Measurements from ENCODE around the gene TGFA.

TGFA gene

DNA sequence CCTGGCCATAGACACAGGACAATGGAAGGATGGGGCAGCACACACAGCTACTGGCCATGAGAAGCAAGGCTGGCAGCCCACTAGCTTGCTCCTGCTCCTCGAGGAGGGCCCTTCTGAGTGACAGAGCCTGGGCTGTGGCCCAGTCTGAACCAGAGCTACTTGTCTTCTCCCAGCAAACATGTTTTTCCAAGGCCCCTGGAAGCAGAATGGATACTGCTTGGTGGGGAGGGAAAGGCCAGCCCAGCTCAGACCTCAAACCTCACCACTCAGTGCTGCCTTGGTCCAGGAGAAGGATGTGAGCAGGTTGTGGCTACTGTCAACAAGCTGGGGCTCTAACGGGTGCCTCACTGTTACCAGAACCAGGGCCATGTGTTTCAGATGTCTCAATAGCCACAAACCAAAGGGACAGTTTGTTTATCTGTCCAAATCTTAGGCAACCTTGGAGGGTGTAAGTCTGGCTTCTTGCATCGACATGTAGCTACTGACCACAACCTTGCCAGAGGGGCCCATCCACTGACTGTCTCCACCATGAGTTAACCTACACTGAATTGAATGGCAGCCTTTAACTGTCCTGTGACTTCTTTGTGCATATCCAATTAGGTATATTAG lies 98.6 kb downstream of the TGFA start:
- Mint-ChIP-seq H3K36me3 (ENCODE audit: insufficient read depth) (peaks cover 4% of the 10 kb centered on the region), H3K4me1 (ENCODE audit: low read depth in 2 of 2) (no peaks in the 10 kb centered on the region), H3K9me3 (no peaks in the 10 kb centered on the region), H3K27me3 (no peaks in the 10 kb centered on the region), H3K4me3 (no peak overlapping the region), H3K27ac (peak overlapping the region in 1 of 2 donors; percentile 55)
- ATAC-seq (replicated peaks) (no peak), DNase-seq (no peak)

- H3K4me1 Mint-ChIP-seq (ENCODE audit: low read depth in 2 of 2), result no peaks in the 10 kb centered on the region
- DNase-seq (no peak), ATAC-seq (replicated peaks) (no peak)
- H3K27ac Mint-ChIP-seq, result no peak overlapping the region
- H3K27me3 Mint-ChIP-seq, result no peaks in the 10 kb centered on the region
- H3K4me3 Mint-ChIP-seq, result no peak overlapping the region
- peaks cover 4% of the 10 kb centered on the region for H3K36me3 Mint-ChIP-seq (ENCODE audit: insufficient read depth)
- H3K9me3 Mint-ChIP-seq, result no peaks in the 10 kb centered on the region
Measured at GRCh38 chr2:70450641-70451250, 102.9 kb downstream of the TGFA start.

DNA sequence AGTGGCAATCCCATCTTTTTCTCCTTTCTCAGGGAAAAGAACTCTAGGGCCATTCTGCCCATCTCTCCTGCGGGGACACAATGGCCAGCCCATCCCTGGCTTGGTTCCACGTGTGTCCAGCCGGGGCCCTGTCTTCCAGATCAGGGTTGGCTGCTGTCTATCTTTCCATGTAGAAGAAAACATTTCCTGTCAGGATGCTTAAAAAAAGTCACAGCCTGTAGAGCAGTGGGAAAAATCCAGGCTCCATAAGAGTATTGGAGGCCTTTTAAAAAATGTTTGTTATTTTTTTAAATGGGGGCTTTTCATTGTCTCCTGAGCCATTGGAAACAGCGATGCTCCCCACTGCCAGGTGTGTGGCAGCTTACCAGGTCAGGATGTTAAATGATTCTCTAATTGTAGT lies 105.6 kb downstream of the TGFA start:
- Mint-ChIP-seq H3K36me3 (ENCODE audit: insufficient read depth) (peaks cover 4% of the 10 kb centered on the region), H3K4me3 (no peak overlapping the region), H3K27ac (no peak overlapping the region)

GRCh38 chr2:70443726-70444125 lies 109.9 kb downstream of the TGFA start:
- DNase-seq (no peak), ATAC-seq (replicated peaks) (no peak)
- H3K27ac Mint-ChIP-seq, result no peak overlapping the region
- H3K9me3 Mint-ChIP-seq, result no peaks in the 10 kb centered on the region
- peaks cover 4 to 6% of the 10 kb centered on the region in 2 donors for H3K4me1 Mint-ChIP-seq (ENCODE audit: low read depth in 2 of 2)
- no peaks in the 10 kb centered on the region for H3K36me3 Mint-ChIP-seq (ENCODE audit: insufficient read depth)
- H3K4me3 Mint-ChIP-seq, result no peak overlapping the region
- peaks cover 0 to 2% of the 10 kb centered on the region in 2 donors for H3K27me3 Mint-ChIP-seq

More for the DNA sequence above, 105.6 kb downstream of the TGFA start:
- ATAC-seq (replicated peaks) (no peak), DNase-seq (no peak)
- H3K9me3 Mint-ChIP-seq, result no peaks in the 10 kb centered on the region
- no peaks in the 10 kb centered on the region for H3K4me1 Mint-ChIP-seq (ENCODE audit: low read depth in 2 of 2)
- no peaks in the 10 kb centered on the region for H3K27me3 Mint-ChIP-seq

GRCh38 chr2:70443078-70443465 lies 110.6 kb downstream of the TGFA start:
- H3K27me3 Mint-ChIP-seq, result peaks cover 5 to 9% of the 10 kb centered on the region in 2 donors
- no peak overlapping the region for H3K4me3 Mint-ChIP-seq
- DNase-seq (no peak), ATAC-seq (replicated peaks) (no peak)
- no peaks in the 10 kb centered on the region for H3K36me3 Mint-ChIP-seq (ENCODE audit: insufficient read depth)
- no peak overlapping the region for H3K27ac Mint-ChIP-seq
- H3K9me3 Mint-ChIP-seq, result no peaks in the 10 kb centered on the region
- peaks cover 4 to 6% of the 10 kb centered on the region in 2 donors for H3K4me1 Mint-ChIP-seq (ENCODE audit: low read depth in 2 of 2)

GRCh38 chr2:70442301-70443077 lies 111.1 kb downstream of the TGFA start:
- Mint-ChIP-seq H3K4me1 (ENCODE audit: low read depth in 2 of 2) (peaks cover 4 to 6% of the 10 kb centered on the region in 2 donors), H3K27me3 (peaks cover 6 to 10% of the 10 kb centered on the region in 2 donors), H3K27ac (no peak overlapping the region), H3K9me3 (no peaks in the 10 kb centered on the region), H3K36me3 (ENCODE audit: insufficient read depth) (no peaks in the 10 kb centered on the region), H3K4me3 (no peak overlapping the region)
- ATAC-seq (replicated peaks) (no peak), DNase-seq (no peak)

- H3K4me3 Mint-ChIP-seq, result no peak overlapping the region
- peaks cover 4 to 6% of the 10 kb centered on the region in 2 donors for H3K4me1 Mint-ChIP-seq (ENCODE audit: low read depth in 2 of 2)
- H3K36me3 Mint-ChIP-seq (ENCODE audit: insufficient read depth), result no peaks in the 10 kb centered on the region
- ATAC-seq (replicated peaks), result no peak
- no peaks in the 10 kb centered on the region for H3K9me3 Mint-ChIP-seq
- no peak for DNase-seq
- H3K27me3 Mint-ChIP-seq, result peaks cover 16 to 22% of the 10 kb centered on the region in 2 donors
- H3K27ac Mint-ChIP-seq, result peak overlapping the region in 1 of 2 donors; percentile 77
Measured at GRCh38 chr2:70440621-70441020, 113.0 kb downstream of the TGFA start.

- no peak overlapping the region for H3K4me3 Mint-ChIP-seq
- H3K9me3 Mint-ChIP-seq, result no peaks in the 10 kb centered on the region
- H3K27ac Mint-ChIP-seq, result no peak overlapping the region
Measured at GRCh38 chr2:70435138-70435537, 118.5 kb downstream of the TGFA start.

DNA sequence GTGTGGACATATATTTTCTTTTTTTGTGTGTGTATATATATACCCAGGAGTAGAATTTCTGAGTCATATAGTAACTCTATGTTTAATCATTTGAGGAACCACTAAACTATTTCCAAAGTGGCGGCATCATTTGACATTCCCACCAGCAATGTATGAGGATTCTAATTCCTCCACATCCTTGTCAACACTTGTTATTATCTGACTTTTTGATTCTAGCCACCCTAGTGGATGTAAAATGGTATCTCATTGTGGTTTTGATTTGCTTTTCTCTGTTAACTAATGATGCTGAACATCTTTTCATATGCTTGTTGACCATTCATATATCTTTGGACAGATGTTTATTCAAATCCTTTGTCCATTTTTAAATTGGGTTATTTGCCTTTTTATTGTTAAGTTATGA lies 120.3 kb downstream of the TGFA start:
- ATAC-seq (replicated peaks) (no peak), DNase-seq (no peak)
- Mint-ChIP-seq H3K4me3 (no peak overlapping the region), H3K4me1 (ENCODE audit: low read depth in 2 of 2) (no peaks in the 10 kb centered on the region), H3K27ac (no peak overlapping the region), H3K36me3 (ENCODE audit: insufficient read depth) (no peaks in the 10 kb centered on the region), H3K9me3 (no peaks in the 10 kb centered on the region), H3K27me3 (peaks cover 13 to 16% of the 10 kb centered on the region in 2 donors)

More at GRCh38 chr2:70435138-70435537, 118.5 kb downstream of the TGFA start:
- Mint-ChIP-seq H3K36me3 (ENCODE audit: insufficient read depth) (no peaks in the 10 kb centered on the region), H3K27me3 (peaks cover 16 to 22% of the 10 kb centered on the region in 2 donors), H3K4me1 (ENCODE audit: low read depth in 2 of 2) (no peaks in the 10 kb centered on the region)
- DNase-seq, result no peak
- no peak for ATAC-seq (replicated peaks)

- Mint-ChIP-seq H3K9me3 (no peaks in the 10 kb centered on the region), H3K27me3 (peaks cover 8% of the 10 kb centered on the region in 2 donors), H3K4me1 (ENCODE audit: low read depth in 2 of 2) (no peaks in the 10 kb centered on the region), H3K27ac (no peak overlapping the region), H3K36me3 (ENCODE audit: insufficient read depth) (no peaks in the 10 kb centered on the region), H3K4me3 (no peak overlapping the region)
- no peak for DNase-seq
- no peak for ATAC-seq (replicated peaks)
Measured at GRCh38 chr2:70431716-70432347, 121.8 kb downstream of the TGFA start.

GRCh38 chr2:70426341-70426740 lies 127.3 kb downstream of the TGFA start:
- no peak overlapping the region for H3K27ac Mint-ChIP-seq
- DNase-seq (no peak), ATAC-seq (replicated peaks) (no peak)
- no peaks in the 10 kb centered on the region for H3K36me3 Mint-ChIP-seq (ENCODE audit: insufficient read depth)
- peaks cover 12 to 14% of the 10 kb centered on the region in 2 donors for H3K27me3 Mint-ChIP-seq
- no peak overlapping the region for H3K4me3 Mint-ChIP-seq
- H3K4me1 Mint-ChIP-seq (ENCODE audit: low read depth in 2 of 2), result no peaks in the 10 kb centered on the region
- no peaks in the 10 kb centered on the region for H3K9me3 Mint-ChIP-seq

- Mint-ChIP-seq H3K4me3 (no peak overlapping the region), H3K36me3 (ENCODE audit: insufficient read depth) (no peaks in the 10 kb centered on the region), H3K27ac (no peak overlapping the region), H3K27me3 (peaks cover 12 to 14% of the 10 kb centered on the region in 2 donors), H3K4me1 (ENCODE audit: low read depth in 2 of 2) (no peaks in the 10 kb centered on the region), H3K9me3 (no peaks in the 10 kb centered on the region)
- ATAC-seq (replicated peaks), result no peak
- no peak for DNase-seq
Measured at GRCh38 chr2:70425682-70426301, 127.8 kb downstream of the TGFA start.

DNA sequence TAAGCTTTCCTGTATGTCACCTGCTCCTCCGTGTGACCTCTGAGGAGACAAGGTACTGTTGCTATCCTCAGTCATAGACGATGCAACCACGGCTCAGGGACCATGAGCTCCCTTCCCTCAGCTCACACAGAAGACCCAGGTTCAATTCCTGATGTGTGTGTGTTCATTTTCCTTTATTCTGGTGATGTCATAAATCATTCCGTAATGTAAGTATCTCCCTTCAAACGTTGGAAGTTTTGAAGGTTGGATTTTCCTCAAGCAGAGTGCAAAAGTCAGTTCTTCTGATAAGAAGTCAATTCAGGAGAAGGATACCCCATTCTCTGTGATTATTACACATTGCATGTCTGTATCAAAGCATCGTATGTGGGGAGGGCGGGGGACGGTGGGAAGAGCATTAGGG lies 132.9 kb downstream of the TGFA start:
- H3K4me3 Mint-ChIP-seq, result no peak overlapping the region
- no peaks in the 10 kb centered on the region for H3K36me3 Mint-ChIP-seq (ENCODE audit: insufficient read depth)
- H3K9me3 Mint-ChIP-seq, result no peaks in the 10 kb centered on the region
- no peak overlapping the region for H3K27ac Mint-ChIP-seq
- no peak for ATAC-seq (replicated peaks)
- H3K27me3 Mint-ChIP-seq, result peaks cover 20 to 32% of the 10 kb centered on the region in 2 donors
- no peak for DNase-seq
- no peaks in the 10 kb centered on the region for H3K4me1 Mint-ChIP-seq (ENCODE audit: low read depth in 2 of 2)
